Smooth muscle cell (in vitro differentiated cells): ENCODE measurements around the gene SLC36A3. TPM values are rescaled to one million over a fixed set of nuclear protein-coding genes. Genes with fewer than 3 reads are reported as not detected.

Experiments used
- DNase-seq: peaks from one replicate; lab custom pipeline; 2025; ENCODE audit not compliant: unreplicated experiment; lab: John Stamatoyannopoulos, UW
- H2AFZ ChIP-seq: fragments of 200-600 bp; sonication (generic); 2 replicates; pipeline ENCODE4 v1.6.0; 2016; ENCODE audit warnings: antibody characterized with exemption, low read depth, mild to moderate bottlenecking
- H3F3A ChIP-seq: fragments of 200-600 bp; sonication (generic); 2 replicates; pipeline ENCODE4 v1.6.0; 2017; ENCODE audit warnings: antibody characterized with exemption, low read depth
- H3K27ac ChIP-seq: fragments of 200-600 bp; sonication (generic); 2 replicates; pipeline ENCODE4 v1.5.1; 2016; ENCODE audit warnings: low read depth, mild to moderate bottlenecking
- H3K27me3 ChIP-seq: fragments of 200-600 bp; sonication (generic); 2 replicates; pipeline ENCODE4 v1.6.1; 2016; ENCODE audit warnings: low read depth, mild to moderate bottlenecking
- H3K36me3 ChIP-seq: fragments of 200-600 bp; sonication (generic); 2 replicates; pipeline ENCODE4 v1.5.1; 2016; ENCODE audit warnings: low read depth
- H3K4me1 ChIP-seq: fragments of 200-600 bp; sonication (generic); 2 replicates; pipeline ENCODE4 v1.5.1; 2016; ENCODE audit warnings: low read depth
- H3K4me2 ChIP-seq: fragments of 200-600 bp; sonication (generic); 2 replicates; pipeline ENCODE4 v1.6.0; 2016; ENCODE audit warnings: mild to moderate bottlenecking
- H3K4me3 ChIP-seq: fragments of 200-600 bp; sonication (generic); 2 replicates; pipeline ENCODE4 v1.5.1; 2016; ENCODE audit warnings: mild to moderate bottlenecking
- H3K79me2 ChIP-seq: fragments of 200-600 bp; sonication (generic); 2 replicates; pipeline ENCODE4 v1.6.0; 2016; ENCODE audit warnings: low read depth, mild to moderate bottlenecking
- H3K9ac ChIP-seq: fragments of 200-600 bp; sonication (generic); 2 replicates; pipeline ENCODE4 v1.6.0; 2016; ENCODE audit warnings: low read depth
- H3K9me3 ChIP-seq: fragments of 200-600 bp; sonication (generic); replicated peaks from 2 replicates; pipeline ENCODE4 v1.5.1; 2016; ENCODE audit warnings: low read depth
- H4K20me1 ChIP-seq: fragments of 200-600 bp; sonication (generic); 2 replicates; pipeline ENCODE4 v1.6.0; 2016; ENCODE audit warnings: low read depth
- CTCF ChIP-seq: fragments of 200-600 bp; sonication (generic); IDR thresholded peaks from 2 replicates; pipeline ENCODE4 v1.5.1; 2017; ENCODE audit warnings: borderline replicate concordance, mild to moderate bottlenecking, antibody characterized with exemption; ENCODE audit not compliant: insufficient read depth, poor library complexity, severe bottlenecking
- WGBS: methylation state at CpG from one replicate; pipeline ENCODE4 v1.1.7; 2016; ENCODE audit warnings: low lambda C conversion rate; 5-methylcytosine and 5-hydroxymethylcytosine counted together
- polyA plus RNA-seq: library from polyadenylated mRNA; unstranded; fragments of >200 nt; fragmentation: Nextera tagmentation; extraction: Ambion mirVana; gene quantifications from 2 replicates; pipeline ENCODE4 v1.2.1, GENCODE V29; 2016
- total RNA-seq: library from RNA; depleted of rRNA; stranded (reverse); fragments of >200 nt; gene quantifications from 2 replicates; pipeline ENCODE4 v1.2.3, GENCODE V29; 2014

The SLC36A3 gene
- total and polyA plus RNA-seq, 2 experiments from 2014 or later, result not detected

DNA sequence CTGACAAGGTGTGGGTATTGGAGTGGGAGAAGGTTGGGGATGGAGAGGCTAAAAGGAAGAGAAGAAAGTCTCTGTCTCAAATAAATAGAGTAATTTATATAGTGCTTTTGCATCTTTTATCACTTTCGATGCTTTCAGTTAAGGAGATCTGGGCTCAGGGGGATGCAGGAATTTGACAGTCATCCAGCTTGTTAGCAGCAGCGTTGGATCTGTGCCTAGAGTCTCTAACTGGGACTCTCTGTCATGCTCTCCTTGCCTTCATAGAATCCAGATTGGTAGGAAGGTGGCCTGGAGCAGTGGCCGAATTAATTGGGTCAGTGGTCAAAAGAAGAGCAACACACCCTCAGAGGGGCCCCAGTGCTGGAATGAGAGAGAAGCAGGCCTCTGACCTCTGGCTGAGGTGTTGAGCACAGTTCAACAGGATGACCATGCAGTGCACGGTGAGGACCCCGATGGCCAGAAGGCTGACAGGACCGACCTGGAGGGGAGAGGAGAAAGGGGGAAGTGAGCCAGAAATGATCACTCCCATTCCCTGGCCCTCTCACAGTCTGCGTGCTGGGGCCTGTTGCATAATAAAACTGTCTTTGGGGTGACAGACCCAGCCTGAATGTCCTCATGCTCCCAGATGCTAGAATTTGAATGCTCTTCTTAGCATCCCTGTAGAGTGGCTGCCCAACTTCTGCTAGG is 7.6 kb downstream of the SLC36A3 start:
- Histone ChIP-seq H3K4me2 (no peak overlapping the region), H2AFZ (no peak overlapping the region), H3K36me3 (no peaks in the 10 kb centered on the region), H4K20me1 (no peaks in the 10 kb centered on the region), H3K27ac (no peak overlapping the region), H3K79me2 (no peaks in the 10 kb centered on the region), H3K9ac (no peak overlapping the region), H3K4me1 (no peaks in the 10 kb centered on the region), H3F3A (no peaks in the 10 kb centered on the region), H3K9me3 (no peaks in the 10 kb centered on the region), H3K4me3 (no peak overlapping the region), H3K27me3 (no peaks in the 10 kb centered on the region)
- WGBS, result 82% methylated on average over 7 of the region's 7 CpGs
- no peak for DNase-seq
- no peak for TF ChIP-seq CTCF

GRCh38 chr5:151295138-151295537 is 8.4 kb downstream of the SLC36A3 start:
- no peak overlapping the region for H2AFZ ChIP-seq
- no peak for DNase-seq
- 67% methylated on average over 5 of the region's 5 CpGs for WGBS

GRCh38 chr5:151293624-151294023 is 9.9 kb downstream of the SLC36A3 start:
- Histone ChIP-seq H3K79me2 (no peaks in the 10 kb centered on the region), H3K27me3 (no peaks in the 10 kb centered on the region), H3K36me3 (no peaks in the 10 kb centered on the region), H3K4me1 (no peaks in the 10 kb centered on the region), H3K4me2 (no peak overlapping the region), H3F3A (no peaks in the 10 kb centered on the region), H3K9ac (no peak overlapping the region), H3K9me3 (no peaks in the 10 kb centered on the region), H2AFZ (no peak overlapping the region), H3K27ac (no peak overlapping the region), H4K20me1 (no peaks in the 10 kb centered on the region), H3K4me3 (no peak overlapping the region)
- TF ChIP-seq CTCF, result no peak
- 56% methylated on average over 4 of the region's 4 CpGs for WGBS
- no peak for DNase-seq

More at GRCh38 chr5:151295138-151295537, 8.4 kb downstream of the SLC36A3 start:
- Histone ChIP-seq H4K20me1 (no peaks in the 10 kb centered on the region), H3K9ac (no peak overlapping the region), H3K36me3 (no peaks in the 10 kb centered on the region), H3K4me2 (no peak overlapping the region), H3K27me3 (no peaks in the 10 kb centered on the region), H3K79me2 (no peaks in the 10 kb centered on the region), H3K27ac (no peak overlapping the region), H3F3A (no peaks in the 10 kb centered on the region), H3K4me1 (no peaks in the 10 kb centered on the region), H3K9me3 (no peaks in the 10 kb centered on the region), H3K4me3 (no peak overlapping the region)
- TF ChIP-seq CTCF, result no peak

DNA sequence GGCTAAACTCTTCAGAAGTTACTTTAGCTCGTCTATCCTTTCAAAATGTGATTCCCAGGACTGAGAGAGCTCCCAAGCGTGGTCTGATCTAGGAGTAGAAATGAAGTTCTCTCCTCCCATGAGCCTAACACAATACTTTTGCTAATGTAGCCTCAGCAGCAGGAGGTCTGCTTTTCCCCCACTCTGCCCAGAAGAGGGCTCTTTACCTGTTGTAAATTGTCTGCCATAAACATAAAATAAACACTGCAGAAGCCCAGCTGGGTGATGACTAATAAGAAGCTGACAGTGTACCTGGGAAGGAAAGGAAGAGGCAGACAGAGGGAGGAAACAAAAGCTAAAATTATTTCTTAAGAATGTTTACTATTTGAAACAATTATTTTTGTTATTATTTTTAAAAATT is 15.4 kb downstream of the SLC36A3 start:
- Histone ChIP-seq H4K20me1 (no peaks in the 10 kb centered on the region), H2AFZ (no peak overlapping the region), H3K36me3 (no peaks in the 10 kb centered on the region), H3K9ac (no peak overlapping the region), H3K79me2 (no peaks in the 10 kb centered on the region), H3K9me3 (no peaks in the 10 kb centered on the region), H3K4me1 (no peaks in the 10 kb centered on the region), H3K4me2 (no peak overlapping the region), H3K27me3 (no peaks in the 10 kb centered on the region), H3K4me3 (no peak overlapping the region), H3F3A (no peaks in the 10 kb centered on the region), H3K27ac (no peak overlapping the region)
- WGBS, result 49% methylated on average over 2 of the region's 2 CpGs
- no peak for TF ChIP-seq CTCF
- no peak for DNase-seq
